Spleen (tissue), 7 donors: Measurements from ENCODE around the gene TANGO6.

Source experiments
- CTCF ChIP-seq, 11 experiments: fragments of 200-600 bp in 7 of 11; fragments of 450-650 bp in 4 of 11; sonication (generic) in 4 of 11; IDR thresholded peaks in 8 of 11; conservative IDR thresholded peaks in 3 of 11; 1 replicate in 7 of 11; 2 replicates in 4 of 11; pipeline versions ENCODE4 v1.4.0 to v1.8.0; 2016 to 2021; ENCODE audit warnings: antibody characterized with exemption in 11 of 11, inconsistent platforms in 4 of 11, mild to moderate bottlenecking in 1 of 11
- POLR2A ChIP-seq, 3 donors: fragments of 450-650 bp; IDR thresholded peaks; one replicate each; pipeline ENCODE4 v1.5.1; 2017; ENCODE audit warnings: antibody characterized with exemption in 3 of 3, mild to moderate bottlenecking in 1 of 3
- donor health status: DM: no; HTN: no; CAD: no; lungs with moderate emphysema.
- donor health status: DM: no; HTN: no; CAD: no.
- donor health status: DM: no; HTN: no; CAD: no.

GRCh38 chr16:68825427-68825826 lies 17.9 kb upstream of the TANGO6 start:
- no peak for TF ChIP-seq CTCF (IDR thresholded peaks at IDR 0.05 in 8 of 11, conservative IDR thresholded peaks at IDR 0.05 in 3 of 11)
- no peak for TF ChIP-seq POLR2A (IDR thresholded peaks at IDR 0.05)
